Adipocyte (in vitro differentiated cells): ENCODE measurements around the gene HMGN2.

Experiments used
- DNase-seq: peaks from one replicate; pipeline ENCODE4 v3.0.0-alpha.2; 2015; ENCODE audit warnings: low read depth
- H3K27me3 ChIP-seq: replicated peaks from 2 replicates; pipeline ENCODE4 v1.7.0; 2013; ENCODE audit warnings: mild to moderate bottlenecking, low read length, moderate library complexity; ENCODE audit not compliant: control insufficient read depth, insufficient read depth
- H3K36me3 ChIP-seq: 2 replicates; pipeline ENCODE4 v1.7.0; 2013; ENCODE audit warnings: low read length, mild to moderate bottlenecking, moderate library complexity; ENCODE audit not compliant: control insufficient read depth, insufficient read depth, severe bottlenecking
- H3K4me1 ChIP-seq: 2 replicates; pipeline ENCODE4 v1.7.0; 2013; ENCODE audit warnings: mild to moderate bottlenecking, low read length, moderate library complexity; ENCODE audit not compliant: control insufficient read depth, insufficient read depth
- H3K4me3 ChIP-seq: 2 replicates; pipeline ENCODE4 v1.7.0; 2013; ENCODE audit warnings: mild to moderate bottlenecking, low read length, moderate library complexity
- H3K9ac ChIP-seq: 2 replicates; pipeline ENCODE4 v1.7.0; 2013; ENCODE audit warnings: mild to moderate bottlenecking, low read length, moderate library complexity
- H3K9me3 ChIP-seq: 2 replicates; pipeline ENCODE4 v1.7.0; 2013; ENCODE audit warnings: mild to moderate bottlenecking, low read length, moderate library complexity; ENCODE audit not compliant: control insufficient read depth

HMGN2 gene

GRCh38 chr1:26516987-26517765 is 44.9 kb downstream of the HMGN2 start:
- DNase-seq, result no peak
- H3K9me3 ChIP-seq, result no peaks in the 10 kb centered on the region

GRCh38 chr1:26517766-26518049 is 45.5 kb downstream of the HMGN2 start:
- H3K9me3 ChIP-seq, result no peaks in the 10 kb centered on the region
- no peaks in the 10 kb centered on the region for H3K36me3 ChIP-seq
- H3K4me1 ChIP-seq, result no peaks in the 10 kb centered on the region
- H3K4me3 ChIP-seq, result no peak overlapping the region
- no peak for DNase-seq
- H3K27me3 ChIP-seq, result peaks cover 10% of the 10 kb centered on the region
- H3K9ac ChIP-seq, result no peak overlapping the region

More at GRCh38 chr1:26516987-26517765, 44.9 kb downstream of the HMGN2 start:
- no peak overlapping the region for H3K9ac ChIP-seq
- no peak overlapping the region for H3K4me3 ChIP-seq
- H3K27me3 ChIP-seq, result peaks cover 5% of the 10 kb centered on the region
- H3K36me3 ChIP-seq, result no peaks in the 10 kb centered on the region
- H3K4me1 ChIP-seq, result no peaks in the 10 kb centered on the region

GRCh38 chr1:26518355-26518754 is 46.1 kb downstream of the HMGN2 start:
- no peaks in the 10 kb centered on the region for H3K4me1 ChIP-seq
- peaks cover 11% of the 10 kb centered on the region for H3K27me3 ChIP-seq
- H3K9me3 ChIP-seq, result no peaks in the 10 kb centered on the region
- no peak for DNase-seq
- no peaks in the 10 kb centered on the region for H3K36me3 ChIP-seq
- no peak overlapping the region for H3K9ac ChIP-seq
- no peak overlapping the region for H3K4me3 ChIP-seq

DNA sequence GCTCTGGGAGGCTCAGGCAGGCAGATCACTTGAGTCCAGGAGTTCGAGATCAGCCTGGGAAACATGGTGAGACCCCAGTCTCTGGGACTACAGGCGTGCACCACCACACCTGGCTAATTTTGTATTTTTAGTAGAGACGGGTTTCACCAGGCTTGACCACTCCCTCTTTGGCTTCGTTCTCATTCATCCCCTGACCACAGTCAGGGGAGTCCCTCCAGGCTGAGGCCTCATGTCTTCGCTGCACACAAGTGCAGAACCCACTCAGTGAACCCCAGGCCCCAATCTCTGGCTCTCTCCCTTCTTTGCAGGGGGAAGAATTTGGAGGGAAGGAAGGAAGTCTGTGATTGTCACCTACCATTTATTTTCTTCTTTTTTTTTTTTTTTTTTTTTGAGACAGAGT is 48.1 kb downstream of the HMGN2 start:
- no peaks in the 10 kb centered on the region for H3K9me3 ChIP-seq
- no peaks in the 10 kb centered on the region for H3K4me1 ChIP-seq
- no peak overlapping the region for H3K9ac ChIP-seq
- no peaks in the 10 kb centered on the region for H3K36me3 ChIP-seq
- no peak for DNase-seq
- H3K4me3 ChIP-seq, result no peak overlapping the region
- peaks cover 26% of the 10 kb centered on the region for H3K27me3 ChIP-seq

DNA sequence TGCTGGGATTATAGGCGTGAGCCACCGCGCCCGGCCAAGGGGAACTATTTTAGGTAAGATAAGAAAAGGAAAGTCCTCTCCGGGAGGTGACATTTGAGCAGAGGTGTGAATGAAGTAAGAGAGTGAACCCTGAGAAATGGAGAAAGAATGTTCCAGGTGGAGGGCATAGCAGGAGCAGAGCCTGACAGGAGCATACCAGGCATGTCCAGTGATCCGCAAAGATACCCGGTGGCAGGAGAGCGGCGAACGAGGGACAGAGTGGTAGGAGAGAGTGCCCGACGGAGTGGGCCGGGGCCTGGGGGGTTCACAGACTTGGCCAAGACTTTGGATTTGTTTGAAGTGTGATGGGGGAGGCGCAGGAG is 49.4 kb downstream of the HMGN2 start:
- no peaks in the 10 kb centered on the region for H3K9me3 ChIP-seq

DNA sequence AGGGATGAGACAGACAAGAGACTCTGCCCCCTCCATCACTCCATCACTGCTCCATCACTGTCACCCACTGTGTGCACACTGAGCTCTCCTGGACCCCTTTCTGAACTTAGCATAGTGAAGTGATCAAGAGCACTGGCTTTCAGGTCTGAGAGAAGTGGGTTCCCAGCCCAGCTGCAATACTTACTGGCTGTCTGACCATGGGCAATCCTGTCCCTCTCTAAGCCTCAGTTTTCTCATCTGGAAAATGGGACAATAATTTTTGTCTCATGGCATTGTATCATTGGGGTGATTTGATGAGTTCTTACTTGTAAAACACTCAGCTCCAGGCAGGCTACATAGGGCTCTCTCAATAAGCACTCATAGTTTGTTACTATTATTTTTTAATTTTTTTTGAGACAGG is 49.8 kb downstream of the HMGN2 start:
- H3K9ac ChIP-seq, result no peak overlapping the region
- H3K36me3 ChIP-seq, result no peaks in the 10 kb centered on the region
- peaks cover 26% of the 10 kb centered on the region for H3K27me3 ChIP-seq
- H3K9me3 ChIP-seq, result no peaks in the 10 kb centered on the region
- no peak overlapping the region for H3K4me3 ChIP-seq
- no peaks in the 10 kb centered on the region for H3K4me1 ChIP-seq
- no peak for DNase-seq

More for the DNA sequence above, 49.4 kb downstream of the HMGN2 start:
- Histone ChIP-seq H3K9ac (no peak overlapping the region), H3K4me3 (no peak overlapping the region), H3K4me1 (no peaks in the 10 kb centered on the region), H3K36me3 (no peaks in the 10 kb centered on the region), H3K27me3 (peaks cover 26% of the 10 kb centered on the region)
- DNase-seq, result no peak

GRCh38 chr1:26524181-26524580 is 51.9 kb downstream of the HMGN2 start:
- H3K9me3 ChIP-seq, result no peaks in the 10 kb centered on the region
- no peaks in the 10 kb centered on the region for H3K36me3 ChIP-seq
- H3K27me3 ChIP-seq, result peaks cover 33% of the 10 kb centered on the region
- DNase-seq, result no peak
- H3K9ac ChIP-seq, result no peak overlapping the region
- H3K4me1 ChIP-seq, result no peaks in the 10 kb centered on the region
- no peak overlapping the region for H3K4me3 ChIP-seq
